Smooth muscle cell (in vitro differentiated cells): Measurements from ENCODE around the gene OXGR1. TPM values are rescaled to one million over a fixed set of nuclear protein-coding genes. Genes with fewer than 3 reads are reported as not detected.
"Not testable (repeated sequence)": the region's sequence is repeated elsewhere in the genome, so short reads cannot be mapped to it uniquely, and the experiment has no call there.

ENCODE experiments used
- DNase-seq: peaks from one replicate; lab custom pipeline; 2025; ENCODE audit not compliant: unreplicated experiment; lab: John Stamatoyannopoulos, UW
- H2AFZ ChIP-seq: fragments of 200-600 bp; sonication (generic); 2 replicates; pipeline ENCODE4 v1.6.0; 2016; ENCODE audit warnings: antibody characterized with exemption, low read depth, mild to moderate bottlenecking
- H3F3A ChIP-seq: fragments of 200-600 bp; sonication (generic); 2 replicates; pipeline ENCODE4 v1.6.0; 2017; ENCODE audit warnings: antibody characterized with exemption, low read depth
- H3K27ac ChIP-seq: fragments of 200-600 bp; sonication (generic); 2 replicates; pipeline ENCODE4 v1.5.1; 2016; ENCODE audit warnings: low read depth, mild to moderate bottlenecking
- H3K27me3 ChIP-seq: fragments of 200-600 bp; sonication (generic); 2 replicates; pipeline ENCODE4 v1.6.1; 2016; ENCODE audit warnings: low read depth, mild to moderate bottlenecking
- H3K36me3 ChIP-seq: fragments of 200-600 bp; sonication (generic); 2 replicates; pipeline ENCODE4 v1.5.1; 2016; ENCODE audit warnings: low read depth
- H3K4me1 ChIP-seq: fragments of 200-600 bp; sonication (generic); 2 replicates; pipeline ENCODE4 v1.5.1; 2016; ENCODE audit warnings: low read depth
- H3K4me2 ChIP-seq: fragments of 200-600 bp; sonication (generic); 2 replicates; pipeline ENCODE4 v1.6.0; 2016; ENCODE audit warnings: mild to moderate bottlenecking
- H3K4me3 ChIP-seq: fragments of 200-600 bp; sonication (generic); 2 replicates; pipeline ENCODE4 v1.5.1; 2016; ENCODE audit warnings: mild to moderate bottlenecking
- H3K79me2 ChIP-seq: fragments of 200-600 bp; sonication (generic); 2 replicates; pipeline ENCODE4 v1.6.0; 2016; ENCODE audit warnings: low read depth, mild to moderate bottlenecking
- H3K9ac ChIP-seq: fragments of 200-600 bp; sonication (generic); 2 replicates; pipeline ENCODE4 v1.6.0; 2016; ENCODE audit warnings: low read depth
- H3K9me3 ChIP-seq: fragments of 200-600 bp; sonication (generic); replicated peaks from 2 replicates; pipeline ENCODE4 v1.5.1; 2016; ENCODE audit warnings: low read depth
- H4K20me1 ChIP-seq: fragments of 200-600 bp; sonication (generic); 2 replicates; pipeline ENCODE4 v1.6.0; 2016; ENCODE audit warnings: low read depth
- WGBS: methylation state at CpG from one replicate; pipeline ENCODE4 v1.1.7; 2016; ENCODE audit warnings: low lambda C conversion rate; 5-methylcytosine and 5-hydroxymethylcytosine counted together
- polyA plus RNA-seq: library from polyadenylated mRNA; unstranded; fragments of >200 nt; fragmentation: Nextera tagmentation; extraction: Ambion mirVana; gene quantifications from 2 replicates; pipeline ENCODE4 v1.2.1, GENCODE V29; 2016
- total RNA-seq: library from RNA; depleted of rRNA; stranded (reverse); fragments of >200 nt; gene quantifications from 2 replicates; pipeline ENCODE4 v1.2.3, GENCODE V29; 2014
- TF ChIP-seq, protein P1 (sequence below): fragments of 200-600 bp; sonication (generic); IDR thresholded peaks from 2 replicates; pipeline ENCODE4 v1.5.1; 2017; ENCODE audit warnings: borderline replicate concordance, mild to moderate bottlenecking, antibody characterized with exemption; ENCODE audit not compliant: insufficient read depth, poor library complexity, severe bottlenecking

The OXGR1 gene
- total and polyA plus RNA-seq, 2 experiments from 2014 or later, result 1.4 TPM; not detected in 1

DNA sequence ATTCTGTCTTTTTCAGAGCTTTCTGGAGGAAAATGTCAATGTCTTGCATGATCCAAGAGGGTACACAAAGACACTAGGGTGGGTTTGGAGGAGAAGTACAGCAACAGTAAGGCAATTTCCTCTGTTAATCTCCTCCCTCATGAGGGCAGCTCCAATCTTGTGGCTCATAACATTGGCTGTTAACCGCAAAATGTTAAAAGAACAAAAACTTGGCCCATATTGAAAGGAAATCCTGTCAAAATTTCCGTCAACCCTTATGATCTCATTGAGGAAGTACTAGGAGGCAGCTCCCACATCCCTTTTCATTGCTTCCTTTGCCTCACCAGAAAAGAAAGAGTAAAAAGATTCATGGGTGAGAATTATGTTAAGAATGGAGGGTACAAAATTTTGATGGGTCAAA, 11.6 kb downstream of the OXGR1 start:
- no peaks in the 10 kb centered on the region for H3K36me3 ChIP-seq
- H3K27me3 ChIP-seq, result no peaks in the 10 kb centered on the region
- H3K27ac ChIP-seq, result no peak overlapping the region
- H3K4me1 ChIP-seq, result no peaks in the 10 kb centered on the region
- H3F3A ChIP-seq, result no peaks in the 10 kb centered on the region
- no peaks in the 10 kb centered on the region for H3K9me3 ChIP-seq
- DNase-seq, result no peak
- TF ChIP-seq, protein P1, sequence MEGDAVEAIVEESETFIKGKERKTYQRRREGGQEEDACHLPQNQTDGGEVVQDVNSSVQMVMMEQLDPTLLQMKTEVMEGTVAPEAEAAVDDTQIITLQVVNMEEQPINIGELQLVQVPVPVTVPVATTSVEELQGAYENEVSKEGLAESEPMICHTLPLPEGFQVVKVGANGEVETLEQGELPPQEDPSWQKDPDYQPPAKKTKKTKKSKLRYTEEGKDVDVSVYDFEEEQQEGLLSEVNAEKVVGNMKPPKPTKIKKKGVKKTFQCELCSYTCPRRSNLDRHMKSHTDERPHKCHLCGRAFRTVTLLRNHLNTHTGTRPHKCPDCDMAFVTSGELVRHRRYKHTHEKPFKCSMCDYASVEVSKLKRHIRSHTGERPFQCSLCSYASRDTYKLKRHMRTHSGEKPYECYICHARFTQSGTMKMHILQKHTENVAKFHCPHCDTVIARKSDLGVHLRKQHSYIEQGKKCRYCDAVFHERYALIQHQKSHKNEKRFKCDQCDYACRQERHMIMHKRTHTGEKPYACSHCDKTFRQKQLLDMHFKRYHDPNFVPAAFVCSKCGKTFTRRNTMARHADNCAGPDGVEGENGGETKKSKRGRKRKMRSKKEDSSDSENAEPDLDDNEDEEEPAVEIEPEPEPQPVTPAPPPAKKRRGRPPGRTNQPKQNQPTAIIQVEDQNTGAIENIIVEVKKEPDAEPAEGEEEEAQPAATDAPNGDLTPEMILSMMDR, result no peak
- WGBS, result 89% methylated on average over 2 of the region's 2 CpGs
- H3K9ac ChIP-seq, result no peak overlapping the region
- no peak overlapping the region for H3K4me2 ChIP-seq
- no peaks in the 10 kb centered on the region for H4K20me1 ChIP-seq
- no peaks in the 10 kb centered on the region for H3K79me2 ChIP-seq
- no peak overlapping the region for H2AFZ ChIP-seq
- no peak overlapping the region for H3K4me3 ChIP-seq

DNA sequence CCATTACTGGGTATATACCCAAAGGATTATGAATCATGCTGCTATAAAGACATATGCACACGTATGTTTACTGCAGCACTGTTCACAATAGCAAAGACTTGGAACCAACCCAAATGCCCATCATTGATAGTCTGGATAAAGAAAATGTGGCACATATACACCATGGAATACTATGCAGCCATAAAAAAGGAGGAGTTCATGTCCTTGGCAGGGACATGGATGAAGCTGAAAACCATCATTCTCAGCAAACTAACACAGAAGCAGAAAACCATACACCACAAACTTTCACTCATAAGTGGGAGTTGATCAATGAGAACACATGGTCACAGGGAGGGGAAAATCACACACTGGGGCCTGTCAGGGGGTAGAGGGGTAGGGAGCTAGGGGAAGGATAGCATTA, 14.4 kb downstream of the OXGR1 start:
- not testable (repeated sequence) for H3F3A ChIP-seq, H3K4me2 ChIP-seq, H3K9ac ChIP-seq, H3K4me1 ChIP-seq, H4K20me1 ChIP-seq, H3K27ac ChIP-seq, H3K4me3 ChIP-seq, H3K36me3 ChIP-seq, H3K27me3 ChIP-seq, H2AFZ ChIP-seq, H3K9me3 ChIP-seq, DNase-seq, H3K79me2 ChIP-seq
- WGBS, result 90% methylated on average over 1 of the region's 1 CpG

DNA sequence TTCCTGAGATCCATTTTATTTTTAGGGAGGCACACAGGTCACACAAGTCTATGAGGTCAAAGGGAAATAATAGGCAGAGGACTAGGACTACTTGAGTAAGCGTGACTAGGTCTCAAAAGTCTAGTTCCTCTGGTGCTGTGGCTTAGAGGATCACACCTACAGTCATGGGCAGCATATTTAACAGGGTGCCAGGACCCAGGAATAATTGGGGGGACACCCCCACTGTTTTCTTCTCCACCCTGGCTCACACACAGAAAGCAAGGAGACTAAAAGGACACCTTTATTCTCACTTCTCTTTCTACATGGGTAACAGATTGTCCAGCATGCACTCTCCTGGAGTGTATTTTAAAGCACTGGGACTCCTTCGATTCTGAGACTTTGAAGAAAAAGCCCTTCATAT, 26.2 kb downstream of the OXGR1 start:
- no peaks in the 10 kb centered on the region for H3K36me3 ChIP-seq
- DNase-seq, result no peak
- TF ChIP-seq, protein P1, result no peak
- no peaks in the 10 kb centered on the region for H3K79me2 ChIP-seq
- H3K27me3 ChIP-seq, result no peaks in the 10 kb centered on the region
- no peaks in the 10 kb centered on the region for H3K4me1 ChIP-seq
- 80% methylated on average over 2 of the region's 2 CpGs for WGBS
- H3K9ac ChIP-seq, result no peak overlapping the region
- H3K4me3 ChIP-seq, result no peak overlapping the region
- H2AFZ ChIP-seq, result no peak overlapping the region
- no peak overlapping the region for H3K4me2 ChIP-seq
- H3F3A ChIP-seq, result no peaks in the 10 kb centered on the region
- no peak overlapping the region for H3K27ac ChIP-seq
- no peaks in the 10 kb centered on the region for H3K9me3 ChIP-seq
- no peaks in the 10 kb centered on the region for H4K20me1 ChIP-seq

DNA sequence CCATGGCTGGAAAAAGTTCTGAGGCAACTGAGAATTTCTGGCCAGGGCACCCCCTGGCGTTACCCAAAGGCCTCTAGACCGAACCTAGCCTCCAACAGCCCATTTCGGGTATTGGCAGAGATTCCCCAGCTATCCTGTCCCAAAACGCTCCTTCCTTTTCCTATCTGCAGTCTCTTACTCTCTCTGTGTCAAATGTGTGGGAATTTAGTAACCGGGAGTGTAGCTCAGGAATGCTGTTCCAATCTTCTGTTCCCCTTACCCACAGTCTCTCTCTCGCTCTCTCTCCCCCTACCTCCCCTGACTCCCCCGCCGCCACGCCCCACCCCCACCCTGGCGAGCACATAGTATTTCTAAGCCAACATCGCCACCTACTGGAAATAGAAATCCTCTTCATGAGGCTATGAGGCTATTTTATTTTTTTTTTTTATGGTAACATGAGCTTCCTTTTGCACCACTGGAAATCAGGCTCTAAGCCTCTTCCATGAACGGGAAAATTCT, 27.0 kb downstream of the OXGR1 start:
- WGBS, result 74% methylated on average over 10 of the region's 12 CpGs
- Histone ChIP-seq H3K27ac (no peak overlapping the region), H4K20me1 (no peaks in the 10 kb centered on the region), H3K36me3 (no peaks in the 10 kb centered on the region), H3K4me3 (no peak overlapping the region), H3K9ac (no peak overlapping the region), H3K4me1 (no peaks in the 10 kb centered on the region), H3K9me3 (no peaks in the 10 kb centered on the region), H3K4me2 (no peak overlapping the region), H3K27me3 (no peaks in the 10 kb centered on the region), H3K79me2 (no peaks in the 10 kb centered on the region), H3F3A (no peaks in the 10 kb centered on the region), H2AFZ (no peak overlapping the region)
- TF ChIP-seq, protein P1, result no peak
- DNase-seq, result no peak
